Measurements from ENCODE around the gene TEKTIP1.

Gene TEKTIP1

GRCh38 chr19:3534375-3535234 lies 4.4 kb upstream of the TEKTIP1 start:
- DNase-seq (ENCODE audit: insufficient read length, low spot score): no peak
- FAIRE-seq: no peak
- TF ChIP-seq POLR2A (IDR thresholded peaks at IDR 0.05; ENCODE audit: low read depth, low read length): no peak

GRCh38 chr19:3535235-3535535 lies 3.8 kb upstream of the TEKTIP1 start:
- DNase-seq (ENCODE audit: insufficient read length, low spot score) (no peak), FAIRE-seq (no peak)
- no peak for TF ChIP-seq POLR2A (IDR thresholded peaks at IDR 0.05; ENCODE audit: low read depth, low read length)

GRCh38 chr19:3535563-3535965 lies 3.4 kb upstream of the TEKTIP1 start:
- FAIRE-seq (no peak), DNase-seq (ENCODE audit: insufficient read length, low spot score) (no peak)
- TF ChIP-seq POLR2A (IDR thresholded peaks at IDR 0.05; ENCODE audit: low read depth, low read length): no peak

DNA sequence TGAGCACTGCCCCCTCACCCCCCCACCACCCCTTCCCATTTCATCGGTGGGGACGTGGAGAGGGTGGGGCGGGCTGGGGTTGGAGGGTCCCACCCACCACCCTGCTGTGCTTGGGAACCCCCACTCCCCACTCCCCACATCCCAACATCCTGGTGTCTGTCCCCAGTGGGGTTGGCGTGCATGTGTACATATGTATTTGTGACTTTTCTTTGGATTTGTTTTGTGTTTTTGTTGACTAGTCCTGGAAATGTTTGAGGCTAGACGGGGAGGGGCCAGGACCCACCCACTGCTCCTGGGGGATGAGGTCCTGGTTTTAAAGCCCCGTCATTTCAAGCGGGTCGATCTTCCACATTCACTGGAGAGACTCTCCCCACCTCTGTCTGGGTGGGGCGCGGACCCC lies 3.0 kb upstream of the TEKTIP1 start:
- no peak for DNase-seq (ENCODE audit: insufficient read length, low spot score)
- no peak for TF ChIP-seq POLR2A (IDR thresholded peaks at IDR 0.05; ENCODE audit: low read depth, low read length)
- FAIRE-seq: no peak

DNA sequence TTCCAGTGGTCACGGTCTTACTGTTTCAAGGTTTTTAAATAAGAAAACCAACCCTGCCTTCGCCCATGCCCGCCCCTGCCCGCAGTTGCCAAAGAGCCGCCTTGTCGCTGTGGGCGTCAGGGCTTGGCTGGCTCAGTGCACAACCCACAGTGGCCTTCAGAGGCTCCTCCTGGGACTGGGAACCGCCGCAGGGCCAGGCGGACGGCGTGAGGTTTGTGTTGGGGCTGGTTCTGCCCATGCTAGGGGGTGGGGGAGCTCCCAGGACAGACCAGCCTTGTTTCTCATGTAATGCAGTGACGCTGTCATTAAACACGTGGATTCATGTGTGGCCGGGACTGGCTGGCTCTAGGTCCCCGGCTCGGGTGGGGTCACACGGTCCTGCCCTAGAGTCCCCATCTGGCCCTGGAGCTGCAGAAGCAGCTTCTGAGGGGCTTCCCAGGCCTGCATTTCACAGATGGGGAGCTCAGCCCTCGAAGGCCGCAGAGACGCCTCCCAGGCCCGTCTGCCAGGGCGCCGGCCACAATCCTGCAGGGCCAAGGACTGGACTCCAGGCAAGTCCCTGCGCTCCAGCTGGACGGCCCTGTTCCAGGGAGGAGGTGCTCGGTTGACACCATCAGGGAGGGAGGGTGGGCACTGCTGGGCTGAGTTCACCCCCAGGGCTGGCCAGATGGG lies 2.4 kb upstream of the TEKTIP1 start:
- TF ChIP-seq POLR2A (IDR thresholded peaks at IDR 0.05; ENCODE audit: low read depth, low read length): no peak
- FAIRE-seq (no peak), DNase-seq (ENCODE audit: insufficient read length, low spot score) (no peak)

- TF ChIP-seq POLR2A (IDR thresholded peaks at IDR 0.05; ENCODE audit: low read depth, low read length): no peak
- no peak for DNase-seq (ENCODE audit: insufficient read length, low spot score)
- FAIRE-seq: no peak
Observed at GRCh38 chr19:3537101-3537437, 1.9 kb upstream of the TEKTIP1 start.

- no peak for TF ChIP-seq POLR2A (IDR thresholded peaks at IDR 0.05; ENCODE audit: low read depth, low read length)
- no peak for FAIRE-seq
- DNase-seq (ENCODE audit: insufficient read length, low spot score): no peak
Observed at GRCh38 chr19:3537438-3538240, 1.3 kb upstream of the TEKTIP1 start.

DNA sequence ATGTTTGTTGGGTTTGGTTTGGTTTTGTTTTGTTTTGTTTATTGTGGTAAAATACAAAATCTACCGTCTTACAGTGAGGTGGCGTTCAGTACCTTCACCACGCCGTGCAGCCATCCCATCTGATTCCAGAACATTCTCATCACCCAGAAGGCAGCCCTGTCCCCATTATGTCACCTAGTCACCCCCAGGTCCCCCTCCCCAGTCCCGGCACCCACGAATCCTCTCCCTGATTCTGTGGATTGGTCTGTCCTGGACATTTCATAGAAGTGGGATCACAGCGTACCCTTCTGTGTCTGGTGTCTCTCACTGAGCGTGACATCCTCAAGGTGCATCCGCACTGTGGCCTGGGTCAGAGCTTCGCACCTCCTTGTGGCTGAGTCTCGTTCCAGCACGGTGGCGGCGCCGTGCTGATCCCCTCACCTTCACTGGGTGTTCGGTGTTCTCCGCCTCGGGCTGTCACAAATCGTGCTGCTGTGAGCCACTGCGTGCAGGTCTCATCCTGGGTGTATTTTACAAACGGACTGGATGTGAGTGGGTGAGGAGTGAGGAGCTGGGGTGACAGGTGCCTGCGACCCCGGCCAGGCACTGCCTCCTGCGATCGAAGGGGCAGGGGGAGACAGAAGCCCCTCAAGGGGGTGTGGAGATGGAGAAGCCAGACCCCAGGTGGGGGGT lies 580 bp upstream of the TEKTIP1 start:
- DNase-seq (ENCODE audit: insufficient read length, low spot score) (no peak), FAIRE-seq (no peak)
- TF ChIP-seq POLR2A (IDR thresholded peaks at IDR 0.05; ENCODE audit: low read depth, low read length): no peak

DNA sequence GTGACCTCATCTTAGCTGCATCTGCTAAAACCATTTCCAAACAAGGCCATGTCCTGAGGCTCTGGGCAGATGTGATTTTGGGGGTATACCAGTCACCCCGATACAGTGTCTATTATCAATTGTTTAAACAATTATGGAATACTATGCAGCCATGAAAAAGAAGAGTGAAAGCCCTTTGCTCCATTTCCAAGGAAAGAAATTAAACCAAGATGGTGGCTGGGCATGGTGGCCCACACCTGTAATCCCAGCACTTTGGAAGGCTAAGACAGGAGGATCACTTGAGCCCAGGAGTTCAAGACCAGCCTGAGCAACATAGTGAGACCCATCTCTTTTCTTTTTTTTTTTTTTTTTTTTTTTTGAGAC lies 763 bp downstream of the TEKTIP1 start:
- FAIRE-seq: no peak
- no peak for DNase-seq (ENCODE audit: insufficient read length, low spot score)
- TF ChIP-seq POLR2A (IDR thresholded peaks at IDR 0.05; ENCODE audit: low read depth, low read length): no peak

GRCh38 chr19:3543150-3544057 lies 4.4 kb downstream of the TEKTIP1 start:
- no peak for DNase-seq (ENCODE audit: insufficient read length, low spot score)
- FAIRE-seq: no peak
- no peak for TF ChIP-seq POLR2A (IDR thresholded peaks at IDR 0.05; ENCODE audit: low read depth, low read length)

GRCh38 chr19:3544058-3544376 lies 5.0 kb downstream of the TEKTIP1 start:
- FAIRE-seq (no peak), DNase-seq (ENCODE audit: insufficient read length, low spot score) (no peak)
- TF ChIP-seq POLR2A (IDR thresholded peaks at IDR 0.05; ENCODE audit: low read depth, low read length): no peak

DNA sequence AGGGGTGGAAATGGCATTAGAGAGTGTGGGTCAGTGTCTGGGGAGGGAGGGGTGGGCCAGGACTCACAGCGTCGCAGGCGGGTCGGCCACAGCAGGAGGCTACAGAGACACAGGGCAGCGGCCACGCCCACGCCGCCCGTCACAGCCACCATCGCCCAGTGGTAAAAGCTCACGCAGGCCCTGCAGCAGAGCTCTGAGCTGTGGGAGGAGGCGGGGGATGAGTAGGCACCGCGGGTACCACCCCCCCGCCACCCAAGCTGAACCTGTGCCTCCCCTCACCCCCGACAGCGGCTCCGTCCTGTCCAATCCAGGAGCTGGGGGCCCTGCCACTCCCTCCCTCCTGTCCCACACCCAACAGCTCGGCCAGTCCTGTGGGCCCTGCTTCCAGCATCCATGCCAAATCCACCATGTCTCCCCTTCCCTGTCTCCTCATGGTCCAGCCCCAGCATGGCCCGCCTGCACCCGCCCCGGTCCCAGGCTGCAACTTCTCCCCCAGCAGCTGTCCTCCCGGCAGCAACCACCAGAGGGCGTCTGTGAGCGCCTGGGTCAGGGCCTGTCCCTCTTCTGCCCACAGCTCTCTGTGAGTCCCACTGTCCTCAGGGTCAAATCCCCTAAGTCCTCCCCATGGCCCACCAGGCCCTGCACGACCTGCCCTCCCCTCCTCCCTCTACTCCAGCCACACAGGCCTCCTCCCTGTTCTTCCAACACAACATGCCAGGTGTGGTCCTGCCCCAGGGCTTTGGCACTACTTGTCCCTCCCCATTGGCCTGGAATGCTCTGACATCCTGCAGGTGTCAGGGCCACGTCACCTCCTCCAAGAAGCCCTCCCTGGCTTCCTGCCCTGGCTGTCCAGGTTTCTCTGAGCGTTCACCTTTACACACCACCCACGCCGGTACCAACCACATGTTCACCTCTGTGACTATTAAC lies 6.0 kb downstream of the TEKTIP1 start:
- FAIRE-seq (no peak), DNase-seq (ENCODE audit: insufficient read length, low spot score) (peak; percentile 83)
- no peak for TF ChIP-seq POLR2A (IDR thresholded peaks at IDR 0.05; ENCODE audit: low read depth, low read length)

Data from H54 (cell line).